ENCODE data around the gene TOP3A. TPM values are rescaled to one million over a fixed set of nuclear protein-coding genes. Genes with fewer than 3 reads are reported as not detected.
A peak's percentile ranks its signal among the peaks of the same experiment; 100 is the strongest.

TOP3A gene
- total RNA-seq, 1 donor from 2014 or later, result 46.4 TPM

DNA sequence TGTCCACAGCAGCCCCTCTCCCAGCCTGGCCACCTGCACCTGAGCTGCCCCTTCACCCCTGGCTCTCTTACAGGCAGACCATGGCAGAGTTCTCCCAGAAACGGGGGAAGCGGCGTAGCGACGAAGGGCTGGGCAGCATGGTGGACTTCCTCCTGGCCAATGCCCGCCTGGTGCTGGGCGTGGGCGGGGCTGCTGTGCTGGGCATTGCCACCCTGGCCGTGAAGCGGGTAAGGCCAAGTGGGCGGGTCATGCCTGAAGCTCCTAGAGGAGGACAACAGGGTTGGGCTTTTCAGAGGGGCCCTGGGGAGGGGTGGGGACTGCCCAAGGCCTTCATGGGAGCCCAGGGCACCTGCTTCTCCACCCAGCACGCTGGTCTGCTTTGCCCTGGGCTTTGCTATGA is 52.2 kb downstream of the TOP3A start:
- Mint-ChIP-seq H3K4me3 (no peak overlapping the region), H3K36me3 (ENCODE audit: low read depth) (peaks cover 12% of the 10 kb centered on the region), H3K4me1 (peaks cover 26% of the 10 kb centered on the region), H3K27ac (no peak overlapping the region), H3K9me3 (no peaks in the 10 kb centered on the region), H3K27me3 (no peaks in the 10 kb centered on the region)
- ChIA-PET CTCF (no interaction called here), POLR2A (no interaction called here)
- TF ChIP-seq CTCF (IDR thresholded peaks at IDR 0.05), result no peak
- intact Hi-C loops (cut with micrococcal nuclease), result loop anchor here (5.0 kb wide), 1 partner anchor 525 kb away; no protein-coding TSS in a partner anchor
- DNase-seq (no peak), ATAC-seq (ENCODE audit: low read depth) (no peak)

GRCh38 chr17:18262111-18262510 is 52.7 kb downstream of the TOP3A start:
- no peaks in the 10 kb centered on the region for H3K27me3 Mint-ChIP-seq
- H3K9me3 Mint-ChIP-seq, result no peaks in the 10 kb centered on the region
- peaks cover 12% of the 10 kb centered on the region for H3K36me3 Mint-ChIP-seq (ENCODE audit: low read depth)
- peak overlapping the region; percentile 79 for H3K4me3 Mint-ChIP-seq
- intact Hi-C loops (cut with micrococcal nuclease), result loop anchor here (5.0 kb wide), 1 partner anchor 525 kb away; no protein-coding TSS in a partner anchor
- no peak for DNase-seq
- ChIA-PET CTCF (no interaction called here), POLR2A (no interaction called here)
- H3K4me1 Mint-ChIP-seq, result peaks cover 31% of the 10 kb centered on the region
- H3K27ac Mint-ChIP-seq, result no peak overlapping the region
- no peak for ATAC-seq (ENCODE audit: low read depth)
- no peak for TF ChIP-seq CTCF (IDR thresholded peaks at IDR 0.05)

- ATAC-seq (ENCODE audit: low read depth) (no peak), DNase-seq (no peak)
- CTCF ChIA-PET, result no interaction called here
- POLR2A ChIA-PET, result no interaction called here
- Mint-ChIP-seq H3K27ac (no peak overlapping the region), H3K4me3 (peak overlapping the region; percentile 79), H3K4me1 (peaks cover 36% of the 10 kb centered on the region), H3K27me3 (no peaks in the 10 kb centered on the region), H3K9me3 (no peaks in the 10 kb centered on the region), H3K36me3 (ENCODE audit: low read depth) (peaks cover 12% of the 10 kb centered on the region)
- intact Hi-C loops (cut with micrococcal nuclease), result loop anchor here (2.0 to 5.0 kb wide), 2 partner anchors 524 to 981 kb away; partner anchors contain the start of gene COPS3
- TF ChIP-seq CTCF (IDR thresholded peaks at IDR 0.05), result no peak
These were observed 53.1 kb downstream of the TOP3A start for GRCh38 chr17:18261659-18262058.

DNA sequence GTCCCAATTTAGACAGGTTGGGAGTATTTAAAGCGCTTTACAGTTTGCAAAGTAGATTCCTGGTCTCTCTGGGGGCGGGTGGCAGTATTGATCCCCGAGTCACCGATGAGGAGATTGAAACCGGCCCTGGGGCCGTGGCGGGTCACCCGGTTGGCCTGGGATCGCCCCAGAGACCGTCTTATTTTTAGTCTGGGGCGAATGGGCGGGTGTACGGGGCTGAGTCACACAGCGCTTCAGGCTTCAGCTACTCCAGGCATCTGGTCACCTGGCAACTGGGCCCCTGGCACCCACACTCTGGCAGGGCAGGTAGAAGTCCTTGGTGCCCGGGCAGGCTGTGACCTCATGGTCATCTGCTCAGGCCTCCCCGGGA is 53.7 kb downstream of the TOP3A start:
- Mint-ChIP-seq H3K27me3 (no peaks in the 10 kb centered on the region), H3K36me3 (ENCODE audit: low read depth) (peaks cover 15% of the 10 kb centered on the region), H3K4me3 (peak overlapping the region; percentile 79), H3K9me3 (no peaks in the 10 kb centered on the region), H3K27ac (peak overlapping the region; percentile 77), H3K4me1 (peaks cover 38% of the 10 kb centered on the region)
- intact Hi-C loops (cut with micrococcal nuclease), result loop anchor here (2.0 to 5.0 kb wide), 2 partner anchors 524 to 980 kb away; partner anchors contain the start of gene COPS3
- DNase-seq (peak; percentile 32), ATAC-seq (ENCODE audit: low read depth) (no peak)
- TF ChIP-seq CTCF (IDR thresholded peaks at IDR 0.05), result no peak
- POLR2A ChIA-PET, result no interaction called here
- CTCF ChIA-PET, result no interaction called here

DNA sequence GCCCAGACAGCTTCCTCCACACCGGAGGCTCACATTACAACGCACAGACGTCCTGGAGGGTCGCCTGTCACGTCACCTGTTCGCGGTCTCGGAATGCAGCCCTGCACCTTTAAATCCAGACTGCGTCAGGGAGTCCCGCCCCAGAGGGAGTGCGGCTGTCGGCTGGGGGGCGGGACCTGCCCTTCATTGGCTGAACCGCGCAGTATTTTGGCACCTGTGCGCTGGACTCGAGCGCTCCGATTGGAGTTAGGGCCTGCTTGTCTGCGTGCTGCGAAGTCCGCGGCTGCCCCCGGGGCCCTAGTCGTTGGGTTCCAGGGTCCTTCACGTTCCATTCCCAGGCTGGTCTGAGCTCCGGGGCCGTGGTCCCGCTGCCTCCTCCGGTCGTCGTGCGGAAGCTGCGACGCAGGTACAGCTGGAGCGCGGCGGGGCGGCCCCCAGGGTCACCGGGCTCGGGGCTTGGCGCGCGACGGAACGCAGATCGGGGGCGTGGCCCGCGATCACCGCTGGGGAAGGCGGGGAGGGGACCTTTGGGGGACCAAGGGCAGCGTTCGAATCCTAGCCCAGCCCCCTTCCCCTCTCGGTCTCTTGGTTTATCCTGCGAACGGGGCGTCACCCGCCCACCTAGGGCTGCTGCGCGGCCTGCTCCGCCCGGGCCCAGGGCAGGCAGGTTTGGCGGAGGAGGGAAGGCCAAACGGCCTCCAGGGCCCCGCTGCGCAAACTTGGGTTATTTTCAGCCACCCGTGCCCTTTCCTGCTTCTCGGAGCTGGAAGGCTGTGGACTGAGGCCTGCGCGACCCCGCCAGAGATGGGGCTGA is 54.3 kb downstream of the TOP3A start, which contains the start of gene MIEF2:
MIEF2 (plus strand) TSS at position 331 of the 814 bp plus-strand sequence. CDS start 2,059 bp downstream, outside the sequence.
- ATAC-seq (ENCODE audit: low read depth) (peak; percentile 89), DNase-seq (peak; percentile 84)
- intact Hi-C loops (cut with micrococcal nuclease), result loop anchor here (1.0 to 5.0 kb wide), 6 partner anchors 35 to 980 kb away; partner anchors contain the start of genes ALKBH5, COPS3, LLGL1 and SHMT1
- Mint-ChIP-seq H3K27ac (peak within 1 kb of the TSS; percentile 77), H3K27me3 (no peaks in the 10 kb centered on the region), H3K9me3 (no peaks in the 10 kb centered on the region), H3K4me1 (peaks cover 38% of the 10 kb centered on the region), H3K4me3 (peak within 1 kb of the TSS; percentile 79), H3K36me3 (ENCODE audit: low read depth) (peaks cover 19% of the 10 kb centered on the region)
- TF ChIP-seq CTCF (IDR thresholded peaks at IDR 0.05), result no peak
- CTCF ChIA-PET, result no interaction called here
- POLR2A ChIA-PET, result interaction anchor here (1.9 kb wide), 1 partner anchor 54 kb away, joined by 10 read pairs; the partner anchor contains the start of genes SMCR8 and TOP3A

Measured in activated B cell treated with CpG ODN at 0.5 μM for 24 hours (primary cell).